GM19025 (cell line): ENCODE data around the gene QKI.

ENCODE experiments used
- ATAC-seq: cut with Tn5 transposase; IDR thresholded peaks from one replicate; pipeline ENCODE4 v1.9.1; 2021; ENCODE audit warnings: mild to moderate bottlenecking, low read depth, moderate library complexity; ENCODE audit not compliant: unreplicated experiment

QKI gene

GRCh38 chr6:163526346-163526745 lies 111.8 kb downstream of the QKI start:
- no peak for ATAC-seq

- no peak for ATAC-seq
Measured at GRCh38 chr6:163527291-163527690, 112.8 kb downstream of the QKI start.

- ATAC-seq: no peak
Measured at GRCh38 chr6:163529605-163530004, 115.1 kb downstream of the QKI start.

GRCh38 chr6:163530406-163530805 lies 115.9 kb downstream of the QKI start:
- ATAC-seq: no peak

GRCh38 chr6:163531122-163531521 lies 116.6 kb downstream of the QKI start:
- no peak for ATAC-seq

GRCh38 chr6:163532526-163533078 lies 118.1 kb downstream of the QKI start:
- no peak for ATAC-seq

GRCh38 chr6:163533443-163533842 lies 118.9 kb downstream of the QKI start:
- ATAC-seq: no peak

- ATAC-seq: no peak
Measured at GRCh38 chr6:163536770-163537169, 122.3 kb downstream of the QKI start.

GRCh38 chr6:163538331-163538730 lies 123.8 kb downstream of the QKI start:
- no peak for ATAC-seq

- ATAC-seq: no peak
Measured at GRCh38 chr6:163539101-163539762, 124.7 kb downstream of the QKI start.

GRCh38 chr6:163543321-163543720 lies 128.8 kb downstream of the QKI start:
- ATAC-seq: no peak

GRCh38 chr6:163545370-163545769 lies 130.9 kb downstream of the QKI start:
- no peak for ATAC-seq

GRCh38 chr6:163547287-163547686 lies 132.8 kb downstream of the QKI start:
- no peak for ATAC-seq

- ATAC-seq: no peak
Measured at GRCh38 chr6:163548624-163549023, 134.1 kb downstream of the QKI start.

- no peak for ATAC-seq
Measured at GRCh38 chr6:163554032-163554431, 139.5 kb downstream of the QKI start.

- ATAC-seq: no peak
Measured at GRCh38 chr6:163554663-163555062, 140.1 kb downstream of the QKI start.

GRCh38 chr6:163559661-163560060 lies 145.1 kb downstream of the QKI start:
- ATAC-seq: no peak

GRCh38 chr6:163563318-163563717 lies 148.8 kb downstream of the QKI start:
- no peak for ATAC-seq

- ATAC-seq: no peak
Measured at GRCh38 chr6:163564534-163564933, 150.0 kb downstream of the QKI start.

GRCh38 chr6:163565140-163565539 lies 150.6 kb downstream of the QKI start:
- no peak for ATAC-seq

- ATAC-seq: no peak
Measured at GRCh38 chr6:163566056-163566455, 151.5 kb downstream of the QKI start.

- no peak for ATAC-seq
Measured at GRCh38 chr6:163568275-163568674, 153.8 kb downstream of the QKI start.
